ENCODE results near the gene GRIN3B.
"Not testable (repeated sequence)": the region's sequence is repeated elsewhere in the genome, so short reads cannot be mapped to it uniquely, and the experiment has no call there.

GRIN3B gene, protein sequence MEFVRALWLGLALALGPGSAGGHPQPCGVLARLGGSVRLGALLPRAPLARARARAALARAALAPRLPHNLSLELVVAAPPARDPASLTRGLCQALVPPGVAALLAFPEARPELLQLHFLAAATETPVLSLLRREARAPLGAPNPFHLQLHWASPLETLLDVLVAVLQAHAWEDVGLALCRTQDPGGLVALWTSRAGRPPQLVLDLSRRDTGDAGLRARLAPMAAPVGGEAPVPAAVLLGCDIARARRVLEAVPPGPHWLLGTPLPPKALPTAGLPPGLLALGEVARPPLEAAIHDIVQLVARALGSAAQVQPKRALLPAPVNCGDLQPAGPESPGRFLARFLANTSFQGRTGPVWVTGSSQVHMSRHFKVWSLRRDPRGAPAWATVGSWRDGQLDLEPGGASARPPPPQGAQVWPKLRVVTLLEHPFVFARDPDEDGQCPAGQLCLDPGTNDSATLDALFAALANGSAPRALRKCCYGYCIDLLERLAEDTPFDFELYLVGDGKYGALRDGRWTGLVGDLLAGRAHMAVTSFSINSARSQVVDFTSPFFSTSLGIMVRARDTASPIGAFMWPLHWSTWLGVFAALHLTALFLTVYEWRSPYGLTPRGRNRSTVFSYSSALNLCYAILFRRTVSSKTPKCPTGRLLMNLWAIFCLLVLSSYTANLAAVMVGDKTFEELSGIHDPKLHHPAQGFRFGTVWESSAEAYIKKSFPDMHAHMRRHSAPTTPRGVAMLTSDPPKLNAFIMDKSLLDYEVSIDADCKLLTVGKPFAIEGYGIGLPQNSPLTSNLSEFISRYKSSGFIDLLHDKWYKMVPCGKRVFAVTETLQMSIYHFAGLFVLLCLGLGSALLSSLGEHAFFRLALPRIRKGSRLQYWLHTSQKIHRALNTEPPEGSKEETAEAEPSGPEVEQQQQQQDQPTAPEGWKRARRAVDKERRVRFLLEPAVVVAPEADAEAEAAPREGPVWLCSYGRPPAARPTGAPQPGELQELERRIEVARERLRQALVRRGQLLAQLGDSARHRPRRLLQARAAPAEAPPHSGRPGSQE

DNA sequence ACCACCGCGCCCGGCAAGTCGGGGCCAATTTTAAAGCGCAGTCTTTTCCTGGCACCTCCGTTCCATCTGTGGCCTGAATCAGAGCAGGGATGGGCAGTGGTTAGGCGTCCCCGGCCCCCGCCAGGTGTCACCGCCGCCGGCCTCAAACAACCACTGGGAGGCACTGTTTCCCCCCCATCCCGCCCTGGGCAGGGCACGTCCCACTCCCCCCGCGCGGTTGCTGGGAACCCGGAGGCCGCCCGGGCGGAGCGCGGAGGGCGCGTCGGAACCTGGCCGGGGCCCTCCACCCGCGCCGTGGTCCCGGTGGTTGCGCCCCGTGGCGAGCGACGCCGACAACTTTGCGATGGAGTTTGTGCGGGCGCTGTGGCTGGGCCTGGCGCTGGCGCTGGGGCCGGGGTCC is at the start of gene GRIN3B:
TSS of gene GRIN3B (plus strand) at position 325 of the 400 bp plus-strand sequence. CDS start at position 344, 19 bp downstream.
- DNase-seq (ENCODE audit: extremely low read depth in 1 of 2, low read depth in 1 of 2) = peak; percentile 34 to 51

- no peak for DNase-seq (ENCODE audit: extremely low read depth in 1 of 2, low read depth in 1 of 2)
Measured at GRCh38 chr19:952049-952679, 48.1 kb upstream of the GRIN3B start.

DNA sequence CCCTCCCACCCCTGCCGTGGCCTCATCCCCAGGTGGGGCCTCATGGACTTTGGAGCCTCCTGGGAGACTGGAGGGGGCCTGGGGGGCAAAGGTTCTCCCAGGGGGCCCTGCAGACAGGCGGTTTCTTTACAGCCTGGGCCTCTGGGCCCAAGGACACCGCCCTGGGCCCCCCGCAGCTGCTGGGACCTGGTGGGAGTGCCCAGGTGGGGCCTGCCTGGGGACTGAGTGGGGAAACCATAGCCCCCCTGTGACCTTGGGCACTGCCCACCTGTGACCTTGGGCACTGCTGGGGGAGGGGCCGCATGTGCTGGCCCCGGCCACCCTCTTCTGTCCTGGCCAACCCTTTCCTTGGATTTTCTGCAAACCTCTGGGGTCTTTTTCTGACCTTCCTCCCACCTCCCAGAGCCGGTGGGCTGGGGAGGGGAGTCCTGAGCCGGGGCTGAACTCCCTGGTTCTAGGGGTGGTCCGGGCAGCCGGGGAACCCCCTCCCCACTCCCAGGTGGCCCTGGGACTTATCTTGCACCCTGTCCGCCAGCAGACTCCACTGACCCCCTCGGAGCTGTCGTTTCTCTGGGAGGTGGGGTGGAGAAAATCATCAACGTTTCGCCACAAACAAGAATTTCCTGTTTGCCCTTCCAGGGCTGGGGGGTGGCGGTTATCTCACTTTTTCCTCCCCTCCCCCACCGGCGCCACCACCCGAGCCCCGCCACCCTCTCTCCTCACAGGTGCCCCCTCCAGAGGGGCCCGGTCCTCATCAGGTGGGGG is 47.4 kb upstream of the GRIN3B start:
- DNase-seq (ENCODE audit: extremely low read depth in 1 of 2, low read depth in 1 of 2) = no peak

DNA sequence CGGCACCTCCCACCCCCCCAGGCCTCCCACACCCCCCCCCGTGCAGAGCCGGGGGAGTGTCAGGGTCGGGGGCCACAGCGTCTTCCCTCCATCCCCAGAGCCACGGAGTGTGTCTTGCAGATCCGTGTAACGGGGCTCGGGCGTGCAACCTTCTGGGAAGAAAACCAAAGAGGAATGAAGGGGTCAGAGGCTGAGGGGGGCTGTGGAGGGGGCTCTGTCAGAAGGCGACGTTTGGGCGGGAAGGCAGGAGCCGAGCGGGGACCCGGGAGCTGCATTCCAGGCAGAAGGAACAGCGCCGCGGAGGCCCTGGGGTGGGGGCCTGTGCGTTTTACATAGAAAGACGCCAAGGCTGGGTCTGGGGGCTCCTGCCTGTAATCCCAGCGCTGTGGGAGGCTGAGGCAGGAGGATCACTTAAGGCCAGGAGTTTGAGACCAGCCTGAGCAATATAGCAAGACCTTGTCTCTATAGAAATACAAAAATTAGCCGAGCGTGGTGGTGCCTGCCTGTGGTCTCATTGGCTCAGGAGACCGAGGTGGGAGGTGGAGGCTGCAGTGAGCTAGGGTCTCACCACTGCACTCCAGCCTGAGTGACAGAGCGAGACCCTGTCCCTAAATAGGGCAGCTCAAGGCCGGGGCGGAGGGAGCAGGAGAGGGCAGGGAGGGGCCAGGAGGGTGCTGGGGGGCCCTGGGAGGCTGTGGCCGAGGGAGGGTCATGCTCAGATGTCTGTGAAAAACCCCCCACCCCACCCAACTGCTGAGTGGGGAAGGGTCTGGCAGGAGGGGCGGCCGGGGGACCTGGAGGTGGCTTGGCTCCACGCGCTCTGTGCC is 46.6 kb upstream of the GRIN3B start:
- DNase-seq (ENCODE audit: extremely low read depth in 1 of 2, low read depth in 1 of 2) = no peak

- DNase-seq (ENCODE audit: extremely low read depth in 1 of 2, low read depth in 1 of 2) = no peak
Measured at GRCh38 chr19:954272-954671, 45.9 kb upstream of the GRIN3B start.

DNA sequence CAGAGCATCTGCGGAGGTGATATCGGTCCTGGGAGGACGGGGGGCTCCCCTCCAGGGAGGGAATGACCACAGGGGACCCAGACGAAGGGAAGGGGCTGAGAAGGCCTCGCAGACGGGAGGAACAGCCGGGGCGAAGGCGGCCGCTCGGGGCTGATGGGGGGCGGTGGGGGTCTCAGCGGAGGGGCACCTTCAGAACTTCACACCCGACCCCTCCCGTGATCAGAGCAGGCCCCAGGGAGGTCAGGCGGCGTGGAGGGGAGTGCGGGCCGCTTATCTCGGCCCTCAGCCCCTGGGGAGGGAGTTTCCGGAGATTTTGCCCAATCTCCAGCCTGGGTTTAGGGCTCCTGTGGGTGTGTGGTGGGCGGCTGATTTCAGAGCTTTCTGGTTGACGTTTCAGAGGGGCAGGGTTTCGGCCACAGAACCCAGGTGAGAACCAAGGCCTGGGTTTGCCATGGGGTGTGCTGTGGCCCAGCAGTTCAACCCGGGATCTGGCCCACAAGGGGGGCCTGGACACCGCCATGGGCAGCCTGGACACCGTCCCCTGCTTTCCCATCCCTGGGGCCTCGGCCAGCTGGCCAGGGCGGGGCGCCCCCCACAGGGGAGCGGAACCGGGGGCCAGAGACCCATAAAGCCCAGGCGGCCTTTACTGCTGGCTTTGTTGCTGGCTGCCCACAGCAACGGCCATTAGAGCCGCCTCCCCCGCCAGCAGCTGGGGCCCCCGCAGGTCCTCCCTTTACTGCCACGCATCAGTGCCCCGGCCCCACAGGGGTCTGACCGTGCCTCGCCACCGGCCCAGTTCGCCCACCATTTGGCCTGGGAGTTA is 45.3 kb upstream of the GRIN3B start:
- DNase-seq (ENCODE audit: extremely low read depth in 1 of 2, low read depth in 1 of 2) = no peak

DNA sequence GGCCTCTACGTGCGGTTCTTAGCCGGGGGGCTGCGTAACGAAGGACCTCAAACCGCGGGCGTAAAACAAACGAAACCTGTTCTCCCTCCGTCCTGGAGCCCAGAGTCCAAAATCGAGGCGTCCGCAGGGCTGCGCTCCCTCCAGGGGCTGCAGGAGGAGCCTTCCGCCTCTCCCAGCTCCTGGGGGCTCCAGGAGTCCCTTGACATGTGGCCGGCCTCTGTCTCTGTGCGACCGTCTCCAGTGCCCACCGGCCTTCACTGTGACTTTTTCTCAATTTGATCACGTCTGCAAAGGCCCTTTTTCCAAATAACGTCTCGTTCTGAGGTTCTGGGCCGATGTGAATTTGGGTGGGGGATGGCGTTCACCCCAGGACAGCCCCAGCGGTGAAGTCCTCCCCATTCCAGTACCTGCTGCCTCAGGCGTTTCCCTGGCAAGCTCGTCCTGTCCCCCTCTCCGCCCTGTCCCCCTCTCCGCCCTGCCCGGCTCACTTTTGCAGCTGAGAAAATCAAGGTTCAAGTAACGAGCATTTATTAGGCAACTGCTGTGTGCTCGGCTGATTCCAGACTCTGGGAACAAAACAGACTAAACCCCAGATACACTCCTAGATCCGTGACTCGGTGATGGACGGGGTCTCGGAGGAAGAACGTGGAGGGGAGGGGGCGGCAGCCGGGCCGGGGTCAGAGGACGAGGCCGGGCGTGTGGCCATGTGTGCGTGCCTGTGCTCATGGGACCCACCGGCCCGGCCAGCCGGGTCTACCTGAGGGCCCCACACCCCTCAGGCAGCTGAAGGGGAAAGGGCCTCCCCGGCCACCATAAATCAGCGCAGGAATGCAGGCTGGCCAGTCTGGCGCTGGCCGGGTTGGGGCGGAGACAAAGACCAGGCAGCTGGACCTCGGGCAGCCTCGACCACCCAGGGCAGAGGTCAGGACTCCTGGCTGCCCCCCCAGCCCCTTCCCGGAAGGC is 44.1 kb upstream of the GRIN3B start:
- DNase-seq (ENCODE audit: extremely low read depth in 1 of 2, low read depth in 1 of 2) = no peak

- no peak for DNase-seq (ENCODE audit: extremely low read depth in 1 of 2, low read depth in 1 of 2)
Measured at GRCh38 chr19:956766-957440, 43.3 kb upstream of the GRIN3B start.

GRCh38 chr19:957578-957977 is 42.6 kb upstream of the GRIN3B start:
- DNase-seq (ENCODE audit: extremely low read depth in 1 of 2, low read depth in 1 of 2) = not testable (repeated sequence)

DNA sequence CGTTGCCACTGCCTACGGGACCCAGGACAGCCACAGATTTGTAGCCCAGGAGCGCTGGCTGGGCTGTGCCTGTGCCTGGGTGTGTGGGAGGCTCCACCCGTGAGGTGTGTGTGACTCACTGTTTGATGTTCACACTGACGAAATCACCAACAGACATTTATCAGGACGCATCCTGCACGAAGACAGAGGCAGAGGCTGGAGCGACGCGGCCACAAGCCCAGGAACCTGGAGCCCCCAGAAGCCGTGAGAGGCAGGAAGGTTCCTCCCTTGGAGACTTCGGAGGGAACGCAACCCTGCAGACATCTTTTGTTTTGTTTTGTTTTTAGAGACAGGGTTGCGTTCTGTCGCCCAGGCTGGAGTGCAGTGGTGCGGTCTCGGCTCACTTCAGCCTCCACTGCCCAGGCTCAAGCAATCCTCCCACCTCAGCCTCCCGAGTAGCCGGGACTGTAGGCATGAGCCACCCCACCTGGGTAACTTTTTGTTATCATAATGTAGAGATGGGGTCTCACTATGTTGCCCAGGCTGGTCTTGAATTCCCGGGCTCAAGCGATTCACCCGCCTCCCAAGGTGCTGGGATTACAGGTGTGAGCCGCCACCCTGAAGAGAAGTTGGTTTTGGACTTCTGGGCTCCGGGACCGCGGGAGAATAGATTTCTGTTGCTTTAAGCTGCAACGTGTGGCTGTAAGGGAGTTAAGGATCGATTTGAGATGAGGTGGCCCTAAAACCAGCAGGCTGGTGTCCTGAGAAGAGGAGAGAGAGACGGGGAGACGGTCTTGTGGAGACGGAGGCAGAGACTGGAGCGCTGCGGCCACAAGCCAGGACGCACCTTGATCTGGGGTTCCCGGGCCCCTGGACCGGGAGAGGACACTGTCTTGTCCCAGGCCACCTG is 41.0 kb upstream of the GRIN3B start:
- DNase-seq (ENCODE audit: extremely low read depth in 1 of 2, low read depth in 1 of 2) = no peak

GRCh38 chr19:960020-960419 is 40.2 kb upstream of the GRIN3B start:
- DNase-seq (ENCODE audit: extremely low read depth in 1 of 2, low read depth in 1 of 2) = no peak

DNA sequence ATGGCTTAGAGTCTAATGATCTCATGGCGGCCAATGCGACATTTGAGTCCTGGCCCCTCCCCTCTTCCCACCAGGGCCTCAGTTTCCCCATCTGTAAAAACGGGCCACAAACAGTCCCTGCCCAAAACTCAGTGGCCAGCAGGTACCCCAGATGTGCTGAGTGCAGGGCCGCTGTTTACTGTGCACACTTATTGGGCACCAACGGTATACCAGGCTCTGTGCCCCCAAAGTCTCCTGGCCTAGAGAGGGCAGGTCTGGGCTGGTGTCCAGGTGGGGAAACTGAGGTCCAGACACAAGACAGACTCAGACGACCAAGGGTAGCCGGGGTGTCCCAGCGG is 39.6 kb upstream of the GRIN3B start:
- DNase-seq (ENCODE audit: extremely low read depth in 1 of 2, low read depth in 1 of 2) = no peak

GRCh38 chr19:961866-962620 is 38.2 kb upstream of the GRIN3B start:
- no peak for DNase-seq (ENCODE audit: extremely low read depth in 1 of 2, low read depth in 1 of 2)

- DNase-seq (ENCODE audit: extremely low read depth in 1 of 2, low read depth in 1 of 2) = no peak
Measured at GRCh38 chr19:962683-963400, 37.4 kb upstream of the GRIN3B start.

DNA sequence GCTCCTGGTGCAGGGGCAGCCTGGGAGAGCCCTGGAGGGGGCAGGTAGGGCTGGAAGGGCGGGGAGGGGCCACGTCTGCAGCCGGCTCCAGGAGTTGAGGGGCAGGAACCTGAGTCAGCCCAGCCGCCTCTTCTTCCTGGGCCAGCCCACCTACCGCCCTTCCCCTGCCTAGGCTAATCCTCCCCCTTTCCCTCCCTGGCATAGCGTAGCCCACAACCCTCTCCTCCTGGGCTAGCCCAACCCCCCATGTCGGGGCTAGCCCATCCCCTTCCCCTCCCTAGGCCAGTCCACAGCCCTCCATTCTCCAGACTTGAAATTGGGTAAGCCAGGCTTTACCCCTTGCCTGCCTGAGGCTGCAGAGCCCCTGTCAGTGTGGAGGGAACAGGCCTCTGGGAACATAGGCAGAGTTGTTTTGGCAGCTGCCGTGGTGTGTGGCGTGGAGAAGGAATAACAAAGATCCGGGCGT is 36.7 kb upstream of the GRIN3B start:
- DNase-seq (ENCODE audit: extremely low read depth in 1 of 2, low read depth in 1 of 2) = no peak

All from activated CD8-positive, alpha-beta memory T cell treated with anti-CD3 and anti-CD28 coated beads for 1 hour (primary cell).